Tracheal epithelial cell (primary cell): Measurements from ENCODE around the gene TMEM234. TPM values are rescaled to one million over a fixed set of nuclear protein-coding genes. Genes with fewer than 3 reads are reported as not detected.

Experiments used
- total RNA-seq: library from RNA; depleted of rRNA; stranded (reverse); fragments of >200 nt; gene quantifications from 2 replicates; pipeline ENCODE4 v1.2.1, GENCODE V29; 2014

The TMEM234 gene
- 5.3 and 9.4 TPM in 2 replicates for total RNA-seq

DNA sequence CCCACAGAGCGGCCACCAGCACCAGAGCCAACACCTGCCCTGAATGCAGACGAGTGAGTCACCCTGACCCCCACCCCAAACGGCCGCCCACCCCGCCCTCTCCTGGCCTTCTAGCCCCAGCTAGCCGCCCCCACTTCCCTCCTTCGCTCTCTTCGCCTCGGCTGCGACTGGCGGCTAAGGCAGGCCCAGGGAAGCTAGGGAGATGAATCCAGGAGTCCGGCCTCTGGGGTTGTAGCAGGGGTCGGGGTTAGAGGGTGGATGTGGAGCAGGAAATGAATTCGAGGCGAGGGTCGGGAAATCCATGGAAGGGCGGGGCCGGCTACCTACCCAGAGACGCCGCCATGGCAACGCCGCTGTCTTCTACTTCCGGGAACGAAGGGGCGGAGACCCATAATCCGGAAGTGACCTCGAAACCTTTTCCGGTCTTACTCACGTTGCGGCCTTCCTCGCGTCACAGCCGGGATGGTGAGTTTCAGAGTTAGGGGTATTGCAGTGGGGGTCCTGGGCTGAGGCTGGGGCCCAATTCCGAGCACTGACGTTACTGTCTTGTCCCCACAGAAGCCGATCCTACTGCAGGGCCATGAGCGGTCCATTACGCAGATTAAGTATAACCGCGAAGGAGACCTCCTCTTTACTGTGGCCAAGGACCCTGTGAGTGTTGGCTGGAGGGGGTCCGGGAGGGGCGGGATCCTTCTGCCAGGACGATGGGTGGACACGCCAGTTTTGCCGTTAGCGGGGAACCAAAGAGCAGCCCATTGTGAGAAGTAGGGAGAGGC is at the start of gene TMEM234, which contains the start of gene EIF3I:
Gene TMEM234 (minus strand): TSS at position 374 of the 776 bp plus-strand sequence. CDS start 31 bp downstream, at position 343.
Gene EIF3I (plus strand): TSS at position 428 of the 776 bp plus-strand sequence. CDS start 35 bp downstream, at position 463.

DNA sequence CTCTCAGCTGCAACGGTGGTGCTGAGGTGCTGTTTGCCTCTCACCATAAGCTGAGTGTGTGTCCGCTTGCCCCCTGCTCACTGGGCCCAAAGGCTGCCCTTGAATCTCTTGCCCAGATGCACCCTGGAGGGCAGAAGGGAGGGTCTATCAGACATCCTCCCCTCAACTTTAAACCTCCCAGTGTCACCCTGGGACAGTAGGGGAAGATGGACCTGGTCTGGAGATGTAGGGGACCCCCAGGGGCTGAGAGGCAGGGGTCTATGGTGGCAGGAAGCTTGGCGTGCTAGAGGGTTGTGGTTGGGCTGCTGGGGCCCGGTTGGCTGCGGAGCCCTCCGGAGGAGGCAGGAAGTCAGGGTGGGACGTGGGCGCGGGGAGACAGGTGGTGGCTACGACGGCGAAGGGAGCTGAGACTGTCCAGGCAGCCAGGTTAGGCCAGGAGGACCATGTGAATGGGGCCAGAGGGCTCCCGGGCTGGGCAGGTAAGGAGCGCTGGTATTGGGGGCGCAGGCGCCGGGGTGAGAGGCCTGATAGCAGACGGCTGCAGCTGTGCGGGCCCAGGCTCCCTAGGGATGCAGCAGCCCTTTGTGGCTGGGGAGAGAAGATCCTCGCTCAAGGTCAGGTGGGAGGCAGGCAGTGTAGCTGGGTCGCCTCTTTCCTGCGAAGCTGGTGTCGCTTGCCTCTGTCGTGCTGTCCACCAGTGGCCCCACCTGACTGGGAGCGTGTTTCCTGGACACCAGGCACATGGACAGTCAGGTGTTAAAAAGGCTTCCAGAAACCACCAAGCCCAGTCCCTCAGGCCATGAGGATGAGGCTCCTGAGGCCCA is 29.0 kb upstream of the TMEM234 start, which contains the start of gene LCK:
Gene LCK (plus strand): TSS at position 373 of the 824 bp plus-strand sequence. CDS start 23,065 bp downstream, outside the sequence.

DNA sequence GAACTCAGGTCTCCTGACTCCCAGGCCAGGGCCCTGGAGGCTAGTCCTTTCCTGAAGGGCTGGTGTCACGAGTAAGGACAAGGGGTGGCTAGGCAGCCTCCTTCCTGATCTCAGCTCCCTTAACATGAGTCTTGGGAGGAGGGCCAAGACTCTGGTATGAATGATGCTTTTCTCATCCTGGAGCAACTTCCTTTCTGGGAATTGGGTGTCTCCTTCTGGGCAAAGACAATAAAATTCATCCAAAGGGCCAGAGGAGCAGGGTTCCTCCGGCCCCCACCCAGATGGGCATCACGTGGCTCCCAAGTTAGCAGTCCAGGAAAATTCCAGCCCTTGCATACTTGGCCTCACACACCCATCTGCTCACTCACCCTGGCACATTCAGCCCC is 24.7 kb upstream of the TMEM234 start, which contains the start of gene FAM167B:
Gene FAM167B (plus strand): TSS at position 335 of the 386 bp plus-strand sequence. CDS start 200 bp downstream, outside the sequence.

DNA sequence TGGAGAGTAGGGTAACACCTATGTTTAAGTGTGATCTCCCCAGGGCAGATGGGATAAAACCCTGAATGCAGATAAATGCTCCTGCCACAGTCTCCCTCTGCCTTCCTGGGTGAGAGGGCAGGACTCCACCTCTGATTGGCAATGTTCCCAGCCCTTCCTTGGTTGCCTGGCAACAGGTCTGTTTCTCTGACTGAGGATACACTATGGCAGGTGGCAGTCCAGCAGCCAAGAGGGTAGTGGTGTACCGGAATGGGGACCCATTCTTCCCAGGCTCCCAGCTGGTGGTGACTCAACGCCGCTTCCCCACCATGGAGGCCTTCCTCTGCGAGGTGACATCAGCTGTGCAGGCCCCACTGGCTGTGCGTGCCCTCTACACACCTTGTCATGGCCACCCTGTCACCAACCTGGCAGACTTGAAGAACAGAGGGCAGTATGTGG is 13.2 kb downstream of the TMEM234 start, which contains the start of gene DCDC2B:
Gene DCDC2B (plus strand): TSS at position 199 of the 438 bp plus-strand sequence. CDS start 5 bp downstream, at position 204.

DNA sequence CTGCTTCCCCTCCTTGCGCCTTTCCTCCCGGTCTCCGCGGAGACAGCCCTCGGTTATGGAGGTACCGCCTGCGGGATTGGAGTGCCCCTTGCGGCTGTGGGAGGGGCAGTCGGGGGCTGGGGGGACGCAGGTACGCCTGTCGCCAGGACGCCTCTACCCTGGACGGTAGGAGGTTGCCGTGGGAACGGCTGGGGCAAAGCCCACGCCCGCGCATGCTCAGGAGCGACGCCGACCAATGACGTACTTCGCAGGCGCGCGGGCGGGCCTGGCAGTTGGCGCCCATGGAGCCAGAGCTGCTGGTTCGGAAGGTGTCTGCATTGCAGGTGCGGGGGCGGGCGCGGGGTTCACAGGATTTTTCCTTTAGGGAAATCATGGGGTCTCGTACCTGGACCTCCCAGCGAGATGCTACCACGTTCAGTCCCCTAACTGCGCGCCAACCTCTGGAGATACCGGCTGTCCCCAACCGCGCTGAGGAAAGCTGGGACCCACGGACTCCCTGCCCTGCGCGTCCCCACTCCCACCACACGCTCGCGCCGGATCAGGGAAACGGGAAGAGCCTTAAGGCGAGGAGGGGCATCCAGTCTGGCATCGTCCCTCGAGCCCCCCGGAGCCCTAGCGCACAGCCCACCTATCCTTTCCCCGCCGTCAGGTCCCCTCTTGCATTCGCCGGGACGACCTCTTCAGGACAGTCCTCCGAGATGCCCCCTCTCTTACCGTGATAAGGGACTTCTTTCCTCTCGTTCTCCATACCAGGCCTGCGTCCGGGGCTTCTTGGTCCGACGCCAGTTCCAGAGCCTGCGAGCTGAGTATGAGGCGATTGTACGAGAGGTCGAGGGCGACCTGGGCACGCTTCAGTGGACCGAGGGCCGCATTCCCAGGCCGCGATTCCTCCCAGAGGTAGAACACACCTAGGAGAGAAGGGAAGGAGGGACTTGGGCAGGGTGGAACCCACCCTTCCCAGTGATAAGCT is 16.5 kb downstream of the TMEM234 start, which contains the start of gene IQCC:
Gene IQCC (plus strand): TSS at position 271 of the 970 bp plus-strand sequence. CDS start 11 bp downstream, at position 282.

DNA sequence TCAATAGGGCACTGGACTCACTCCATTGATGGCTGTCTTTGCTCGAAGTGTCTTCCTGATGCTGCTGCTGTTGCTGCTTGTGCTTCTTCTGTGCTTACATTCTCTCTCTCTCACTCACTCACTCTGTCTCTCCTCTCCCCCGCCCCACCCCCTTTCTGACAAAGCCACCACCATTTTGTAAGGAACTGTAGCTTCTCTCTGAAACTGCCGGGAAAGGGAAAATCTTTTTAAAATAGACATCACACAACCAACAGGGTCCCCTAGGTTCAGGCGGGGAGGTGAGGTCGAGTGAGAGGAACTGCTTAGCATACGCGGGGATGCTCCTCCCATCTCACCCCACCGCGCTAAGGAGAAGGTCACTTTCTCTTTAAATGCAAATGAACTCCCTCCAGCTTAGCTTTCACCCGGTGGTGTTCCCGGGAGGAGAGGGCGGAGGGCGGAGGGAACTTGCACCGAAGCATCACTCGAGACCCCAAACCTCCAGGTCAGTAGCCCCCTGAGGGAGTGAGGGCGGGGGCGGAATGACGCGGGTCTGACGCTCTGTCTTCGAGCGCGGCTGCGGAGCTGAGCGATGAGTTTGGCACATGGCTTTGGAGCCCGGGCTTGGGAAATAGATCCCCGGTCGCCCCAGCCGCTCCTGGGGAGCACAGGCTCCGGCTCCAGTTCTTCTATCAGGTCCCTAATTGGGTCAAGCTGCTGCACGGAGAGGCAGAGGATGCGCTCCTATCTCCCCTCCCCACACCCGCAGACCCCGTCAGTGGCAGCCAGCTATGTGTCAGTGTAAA is 21.7 kb downstream of the TMEM234 start, which contains the start of gene CCDC28B:
Gene CCDC28B (plus strand): TSS at position 370 of the 785 bp plus-strand sequence. CDS start 1,341 bp downstream, outside the sequence.

DNA sequence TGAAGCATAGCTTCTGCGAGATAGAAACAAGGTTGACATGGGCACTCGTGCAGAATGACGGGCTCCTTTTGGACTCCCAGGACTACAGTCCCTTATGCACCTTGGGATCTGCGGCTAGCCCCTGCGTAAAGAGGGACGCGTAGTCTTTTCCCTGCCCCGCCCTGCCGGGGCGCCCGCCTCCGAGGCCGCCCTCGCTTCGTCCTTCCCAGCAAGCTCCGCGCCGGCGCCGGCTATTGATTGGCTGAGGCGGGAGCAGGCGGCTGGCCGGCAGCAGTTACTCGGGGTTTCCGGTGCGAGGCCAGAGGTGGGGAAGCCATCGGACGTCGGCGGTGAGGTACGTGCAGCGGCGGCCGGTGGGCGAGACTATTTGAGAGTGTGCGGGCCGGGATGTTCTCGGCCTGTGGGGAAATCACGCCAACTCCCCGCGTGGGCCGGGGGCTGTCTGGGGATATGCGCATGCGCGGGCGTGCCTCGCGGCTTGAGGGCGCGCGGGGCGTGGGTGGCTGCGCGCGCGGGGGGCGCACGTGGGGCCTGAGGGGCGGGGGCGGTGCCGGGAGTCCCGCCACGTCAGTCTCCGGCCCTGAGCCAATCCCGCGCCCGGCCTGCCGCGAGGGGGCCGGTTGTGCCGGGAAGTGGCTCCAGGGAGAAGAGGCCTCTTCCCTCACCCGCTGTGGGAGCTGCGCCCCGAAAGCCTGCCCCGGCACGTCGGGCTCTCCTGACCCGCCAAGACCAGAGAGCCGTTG is 42.5 kb downstream of the TMEM234 start, which contains the start of gene TXLNA:
Gene TXLNA (plus strand): TSS at position 233 of the 743 bp plus-strand sequence. CDS start 671 bp downstream, outside the sequence.

Other genes starting within 250 kb of the TMEM234 start
- 38.6 and 60.7 TPM in 2 replicates for gene KHDRBS1, start 208.5 kb downstream of the TMEM234 start, total RNA-seq
- gene TMEM39B, start 149.4 kb downstream of the TMEM234 start, total RNA-seq = 2.1 and 4.3 TPM in 2 replicates
- 34.5 and 40.1 TPM in 2 replicates for gene KPNA6, start 114.3 kb downstream of the TMEM234 start, total RNA-seq
- gene TXLNA, start 42.7 kb downstream of the TMEM234 start, total RNA-seq = 38.4 and 41.7 TPM in 2 replicates
- 3.4 and 8.7 TPM in 2 replicates for gene CCDC28B, start 21.8 kb downstream of the TMEM234 start, total RNA-seq
- gene IQCC, start 16.7 kb downstream of the TMEM234 start, total RNA-seq = 1.9 and 2.3 TPM in 2 replicates
- under 0.01 TPM in 1 of 2 replicates, not detected in the other for gene DCDC2B, start 13.3 kb downstream of the TMEM234 start, total RNA-seq
- 401 and 468 TPM in 2 replicates for gene EIF3I, start 54 bp upstream of the TMEM234 start, total RNA-seq
- not detected in 2 replicates for gene FAM167B, start 24.9 kb upstream of the TMEM234 start, total RNA-seq
- gene LCK, start 28.9 kb upstream of the TMEM234 start, total RNA-seq = 0.24 TPM in 1 of 2 replicates, not detected in the other
- gene HDAC1, start 69.7 kb upstream of the TMEM234 start, total RNA-seq = 69.9 and 72.5 TPM in 2 replicates
- gene MARCKSL1, start 113.9 kb upstream of the TMEM234 start, total RNA-seq = 4.5 and 31.3 TPM in 2 replicates
- gene FAM229A, start 140.1 kb upstream of the TMEM234 start, total RNA-seq = 0.48 TPM in 1 of 2 replicates, not detected in the other
- not detected in 2 replicates for gene TSSK3, start 140.2 kb upstream of the TMEM234 start, total RNA-seq
- 42.0 and 46.7 TPM in 2 replicates for gene BSDC1, start 172.1 kb upstream of the TMEM234 start, total RNA-seq
- gene ZBTB8B, start 242.7 kb upstream of the TMEM234 start, total RNA-seq = not detected in 2 replicates